SU-DHL-6 (cell line): ENCODE measurements around the gene AP2M1.

Experiments
- H2AFZ ChIP-seq: fragments of 200-600 bp; sonication (generic); 2 replicates; pipeline ENCODE4 v1.6.1; 2014; ENCODE audit warnings: low read depth, mild to moderate bottlenecking, moderate library complexity, mixed read lengths, antibody characterized with exemption, low read length; ENCODE audit not compliant: severe bottlenecking
- H3F3A ChIP-seq: fragments of 200-600 bp; shearing (Covaris generic); 2 replicates; pipeline ENCODE4 v1.6.0; 2016; ENCODE audit warnings: antibody characterized with exemption, mild to moderate bottlenecking; ENCODE audit not compliant: insufficient read depth
- H3K27ac ChIP-seq: fragments of 200-600 bp; sonication (generic); 2 replicates; pipeline ENCODE4 v1.5.1; 2016; ENCODE audit warnings: low read depth, mild to moderate bottlenecking, low read length, moderate library complexity, mixed read lengths
- H3K27me3 ChIP-seq: fragments of 200-600 bp; sonication (generic), shearing (Covaris generic); 2 replicates; pipeline ENCODE4 v1.6.0; 2014; ENCODE audit warnings: mild to moderate bottlenecking, low read length
- H3K36me3 ChIP-seq: fragments of 200-600 bp; sonication (generic); 2 replicates; pipeline ENCODE4 v1.6.1; 2014; ENCODE audit warnings: mild to moderate bottlenecking, low read length, mixed read lengths
- H3K4me2 ChIP-seq: fragments of 300-600, 200-600 bp; shearing (Covaris generic), sonication (generic); 2 replicates; pipeline ENCODE4 v1.6.0; 2014; ENCODE audit warnings: low read length, low read depth, mild to moderate bottlenecking; ENCODE audit not compliant: poor library complexity, severe bottlenecking
- H3K4me3 ChIP-seq: fragments of 200-600 bp; sonication (generic); 2 replicates; pipeline ENCODE4 v1.5.1; 2014; ENCODE audit warnings: antibody characterized with exemption, low read length, mild to moderate bottlenecking, mixed read lengths; ENCODE audit not compliant: insufficient read depth, poor library complexity, severe bottlenecking
- H3K79me2 ChIP-seq: fragments of 200-600 bp; sonication (generic); 2 replicates; pipeline ENCODE4 v1.6.1; 2014; ENCODE audit warnings: mild to moderate bottlenecking, low read length, moderate library complexity; ENCODE audit not compliant: insufficient read depth
- H3K9ac ChIP-seq: fragments of 200-600 bp; sonication (generic); 2 replicates; pipeline ENCODE4 v1.7.0; 2014; ENCODE audit warnings: mild to moderate bottlenecking, low read length
- H3K9me2 ChIP-seq: fragments of 200-600 bp; sonication (generic); replicated peaks from 2 replicates; pipeline ENCODE4 v1.6.1; 2014; ENCODE audit warnings: low read length; ENCODE audit not compliant: insufficient read depth
- H3K9me3 ChIP-seq: fragments of 200-600 bp; sonication (generic); 2 replicates; pipeline ENCODE4 v1.6.1; 2014; ENCODE audit warnings: low read length, mixed read lengths; ENCODE audit not compliant: insufficient read depth
- H4K20me1 ChIP-seq: fragments of 200-600 bp; sonication (generic); 2 replicates; pipeline ENCODE4 v1.6.1; 2014; ENCODE audit warnings: low read depth, mild to moderate bottlenecking, antibody characterized with exemption, low read length, moderate library complexity, mixed read lengths
- EZH2phosphoT487 ChIP-seq: fragments of 200-600 bp; sonication (generic), shearing (Covaris generic); conservative IDR thresholded peaks from 2 replicates; pipeline ENCODE4 v1.6.1; 2018; ENCODE audit warnings: mild to moderate bottlenecking, antibody characterized with exemption, low read length, moderate library complexity, mixed read lengths
- TF ChIP-seq, protein P1 (sequence below): fragments of 200-600 bp; sonication (generic); IDR thresholded peaks from one replicate; pipeline ENCODE4 v1.5.1; 2017; ENCODE audit warnings: antibody characterized with exemption, mild to moderate bottlenecking, low read length, moderate library complexity; ENCODE audit not compliant: insufficient read depth, poor library complexity, severe bottlenecking

AP2M1 gene

DNA sequence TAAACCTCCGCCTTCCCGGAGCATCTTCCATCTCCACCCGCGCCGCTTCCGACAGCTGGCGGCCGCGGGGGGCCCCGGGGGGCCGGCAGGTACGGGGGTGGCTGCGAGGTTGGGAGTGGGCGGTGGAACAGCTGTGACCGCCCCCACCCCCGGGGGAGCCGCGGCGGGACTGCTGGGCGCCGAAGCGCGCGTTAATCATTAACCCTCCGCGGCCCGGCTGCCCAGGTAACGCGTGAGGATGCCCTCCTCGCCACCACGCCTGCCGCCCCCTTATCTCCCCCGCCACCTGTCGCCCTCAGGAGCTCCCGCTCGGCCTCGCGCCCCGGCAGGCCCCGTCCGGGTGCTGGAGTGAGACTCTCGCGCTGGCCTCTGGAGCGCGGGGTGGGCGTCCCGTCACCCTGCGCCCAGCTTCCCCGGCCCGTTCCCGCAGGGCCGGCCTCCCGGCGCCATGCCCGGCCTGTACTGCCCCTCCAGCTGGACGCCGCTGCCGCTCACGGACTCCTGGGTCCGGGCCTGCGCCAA, 55.5 kb downstream of the AP2M1 start:
- Histone ChIP-seq H3K4me2 (peak overlapping the region; percentile 69), H3K79me2 (no peaks in the 10 kb centered on the region), H4K20me1 (no peaks in the 10 kb centered on the region), H3K9me3 (no peaks in the 10 kb centered on the region), H3K27me3 (no peaks in the 10 kb centered on the region), H3F3A (no peaks in the 10 kb centered on the region), H3K36me3 (no peaks in the 10 kb centered on the region), H3K9me2 (no peaks in the 10 kb centered on the region), H3K4me3 (peak overlapping the region; percentile 58), H3K9ac (peak overlapping the region; percentile 47; the same call in 1 of the 2 replicates), H2AFZ (peak overlapping the region; percentile 90), H3K27ac (no peak overlapping the region)
- TF ChIP-seq, protein P1, sequence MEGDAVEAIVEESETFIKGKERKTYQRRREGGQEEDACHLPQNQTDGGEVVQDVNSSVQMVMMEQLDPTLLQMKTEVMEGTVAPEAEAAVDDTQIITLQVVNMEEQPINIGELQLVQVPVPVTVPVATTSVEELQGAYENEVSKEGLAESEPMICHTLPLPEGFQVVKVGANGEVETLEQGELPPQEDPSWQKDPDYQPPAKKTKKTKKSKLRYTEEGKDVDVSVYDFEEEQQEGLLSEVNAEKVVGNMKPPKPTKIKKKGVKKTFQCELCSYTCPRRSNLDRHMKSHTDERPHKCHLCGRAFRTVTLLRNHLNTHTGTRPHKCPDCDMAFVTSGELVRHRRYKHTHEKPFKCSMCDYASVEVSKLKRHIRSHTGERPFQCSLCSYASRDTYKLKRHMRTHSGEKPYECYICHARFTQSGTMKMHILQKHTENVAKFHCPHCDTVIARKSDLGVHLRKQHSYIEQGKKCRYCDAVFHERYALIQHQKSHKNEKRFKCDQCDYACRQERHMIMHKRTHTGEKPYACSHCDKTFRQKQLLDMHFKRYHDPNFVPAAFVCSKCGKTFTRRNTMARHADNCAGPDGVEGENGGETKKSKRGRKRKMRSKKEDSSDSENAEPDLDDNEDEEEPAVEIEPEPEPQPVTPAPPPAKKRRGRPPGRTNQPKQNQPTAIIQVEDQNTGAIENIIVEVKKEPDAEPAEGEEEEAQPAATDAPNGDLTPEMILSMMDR = no peak
- TF ChIP-seq EZH2phosphoT487 = no peak

DNA sequence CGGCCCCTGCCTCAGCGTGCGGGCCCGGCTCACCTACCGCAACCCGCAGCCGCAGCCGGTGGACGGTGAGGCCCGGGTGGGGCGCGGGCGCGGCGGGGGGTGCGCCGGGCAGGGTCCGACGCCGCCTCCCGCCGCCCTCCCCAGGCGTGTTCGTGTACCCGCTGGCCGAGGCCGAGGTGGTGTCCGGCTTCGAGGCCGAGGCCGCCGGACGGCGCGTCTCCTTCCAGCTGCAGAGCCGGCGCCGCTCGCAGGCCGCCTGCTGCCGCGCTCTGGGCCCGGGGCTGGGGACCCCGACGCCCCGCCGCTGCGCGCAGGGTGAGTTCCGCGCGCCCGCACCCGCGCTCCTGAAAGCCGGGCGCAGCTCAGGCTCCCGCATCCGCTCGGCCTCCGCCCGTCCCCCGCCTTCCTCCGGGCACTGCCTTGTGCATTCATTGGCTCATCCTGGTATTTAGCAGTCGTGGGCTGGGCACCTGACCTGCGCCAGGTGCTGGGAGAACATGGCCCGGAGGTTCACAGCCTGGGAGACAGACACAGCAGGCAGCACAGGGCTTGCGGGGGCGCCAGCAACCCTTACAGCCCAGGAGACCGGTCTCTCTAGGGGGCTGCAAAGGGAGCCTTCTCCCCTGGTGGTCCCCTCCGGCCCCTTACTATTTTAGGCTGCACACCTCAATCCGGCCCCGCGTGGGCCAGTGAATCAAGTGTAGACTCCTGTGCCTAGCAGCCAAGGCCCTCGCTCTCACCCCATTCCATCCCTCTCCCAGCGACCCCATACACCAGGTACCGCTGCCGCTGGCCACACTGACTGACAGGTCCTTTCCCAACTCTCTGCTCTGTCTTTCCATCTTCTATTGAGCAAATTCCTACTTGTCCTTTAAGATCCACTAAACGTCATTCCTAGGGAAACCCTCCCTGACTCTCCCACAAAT, 56.2 kb downstream of the AP2M1 start:
- TF ChIP-seq, protein P1 = no peak
- no peak for TF ChIP-seq EZH2phosphoT487
- Histone ChIP-seq H4K20me1 (no peaks in the 10 kb centered on the region), H3K9me2 (no peaks in the 10 kb centered on the region), H3K4me3 (no peak overlapping the region), H3F3A (no peaks in the 10 kb centered on the region), H3K79me2 (no peaks in the 10 kb centered on the region), H2AFZ (no peak overlapping the region), H3K27ac (no peak overlapping the region), H3K9ac (no peak overlapping the region), H3K27me3 (no peaks in the 10 kb centered on the region), H3K4me2 (no peak overlapping the region), H3K9me3 (no peaks in the 10 kb centered on the region), H3K36me3 (no peaks in the 10 kb centered on the region)

DNA sequence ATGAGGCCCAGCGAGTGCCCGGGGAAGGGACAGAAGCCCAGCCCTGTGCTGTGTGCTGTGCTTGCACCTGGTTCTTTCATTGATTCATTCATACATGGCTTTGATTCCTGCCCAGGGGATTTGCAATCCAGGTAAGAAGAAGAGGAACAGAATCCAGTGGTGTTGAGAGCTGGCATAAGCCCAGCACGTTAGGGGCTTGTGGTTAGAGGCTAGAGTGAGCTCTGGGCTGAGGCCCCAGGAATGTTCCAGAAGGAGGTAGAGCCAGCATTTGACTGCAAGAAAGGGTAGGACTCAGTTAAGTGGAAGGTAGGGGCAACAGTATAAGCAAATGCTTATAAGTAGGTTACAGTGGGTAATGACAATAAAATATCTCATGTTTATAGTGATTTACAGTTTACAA, 57.0 kb downstream of the AP2M1 start:
- no peaks in the 10 kb centered on the region for H3K9me3 ChIP-seq
- no peak for TF ChIP-seq EZH2phosphoT487
- TF ChIP-seq, protein P1 = no peak
- H4K20me1 ChIP-seq = no peaks in the 10 kb centered on the region
- H3K4me2 ChIP-seq = no peak overlapping the region
- no peak overlapping the region for H3K9ac ChIP-seq
- no peaks in the 10 kb centered on the region for H3F3A ChIP-seq
- H3K27me3 ChIP-seq = no peaks in the 10 kb centered on the region
- H3K9me2 ChIP-seq = no peaks in the 10 kb centered on the region
- no peak overlapping the region for H3K4me3 ChIP-seq
- H3K79me2 ChIP-seq = no peaks in the 10 kb centered on the region
- no peak overlapping the region for H3K27ac ChIP-seq
- H2AFZ ChIP-seq = no peak overlapping the region
- H3K36me3 ChIP-seq = no peaks in the 10 kb centered on the region
